Measurements from ENCODE around the gene PKHD1.

GRCh38 chr6:51678274-51678673 lies 409.1 kb downstream of the PKHD1 start:
- no peak for TF ChIP-seq CTCF (IDR thresholded peaks at IDR 0.05)
- TF ChIP-seq POLR2A (IDR thresholded peaks at IDR 0.05): no peak

Measured in adrenal gland (tissue), 5 donors.